IPS-15b (cell line): ENCODE data around the gene WNT6.

ENCODE experiments used
- H3K27me3 ChIP-seq: one replicate; pipeline ENCODE4 v1.6.1; 2013; ENCODE audit warnings: low read length; ENCODE audit not compliant: control insufficient read depth, insufficient read depth
- H3K36me3 ChIP-seq: one replicate; pipeline ENCODE4 v1.6.1; 2013; ENCODE audit warnings: low read length; ENCODE audit not compliant: control insufficient read depth, insufficient read depth
- H3K4me1 ChIP-seq: one replicate; pipeline ENCODE4 v1.6.1; 2013; ENCODE audit warnings: mild to moderate bottlenecking, low read length; ENCODE audit not compliant: control insufficient read depth, insufficient read depth
- H3K4me3 ChIP-seq: one replicate; pipeline ENCODE4 v1.5.1; 2013; ENCODE audit warnings: low read depth, low read length
- H3K9ac ChIP-seq: one replicate; pipeline ENCODE4 v1.6.1; 2013; ENCODE audit warnings: low read depth, mild to moderate bottlenecking, low read length
- H3K9me3 ChIP-seq: one replicate; pipeline ENCODE4 v1.6.1; 2013; ENCODE audit warnings: mild to moderate bottlenecking, low read length; ENCODE audit not compliant: control insufficient read depth, insufficient read depth

WNT6 gene

GRCh38 chr2:218820746-218821369, 38.7 kb upstream of the WNT6 start:
- Histone ChIP-seq H3K36me3 (no peaks in the 10 kb centered on the region), H3K4me3 (no peak overlapping the region), H3K9ac (no peak overlapping the region), H3K27me3 (no peaks in the 10 kb centered on the region), H3K4me1 (no peaks in the 10 kb centered on the region), H3K9me3 (no peaks in the 10 kb centered on the region)

GRCh38 chr2:218821605-218822211, 37.9 kb upstream of the WNT6 start:
- Histone ChIP-seq H3K27me3 (no peaks in the 10 kb centered on the region), H3K4me1 (no peaks in the 10 kb centered on the region), H3K9ac (no peak overlapping the region), H3K4me3 (no peak overlapping the region), H3K9me3 (no peaks in the 10 kb centered on the region), H3K36me3 (no peaks in the 10 kb centered on the region)

GRCh38 chr2:218822622-218823021, 37.0 kb upstream of the WNT6 start:
- Histone ChIP-seq H3K4me3 (no peak overlapping the region), H3K9me3 (no peaks in the 10 kb centered on the region), H3K36me3 (no peaks in the 10 kb centered on the region), H3K27me3 (no peaks in the 10 kb centered on the region), H3K4me1 (no peaks in the 10 kb centered on the region), H3K9ac (no peak overlapping the region)

GRCh38 chr2:218823196-218823855, 36.3 kb upstream of the WNT6 start:
- no peak overlapping the region for H3K4me3 ChIP-seq
- H3K9ac ChIP-seq = no peak overlapping the region
- no peaks in the 10 kb centered on the region for H3K36me3 ChIP-seq
- H3K27me3 ChIP-seq = no peaks in the 10 kb centered on the region
- H3K4me1 ChIP-seq = no peaks in the 10 kb centered on the region
- H3K9me3 ChIP-seq = no peaks in the 10 kb centered on the region

GRCh38 chr2:218824004-218824403, 35.6 kb upstream of the WNT6 start:
- H3K4me3 ChIP-seq = no peak overlapping the region
- H3K4me1 ChIP-seq = no peaks in the 10 kb centered on the region
- H3K27me3 ChIP-seq = no peaks in the 10 kb centered on the region
- no peak overlapping the region for H3K9ac ChIP-seq
- H3K9me3 ChIP-seq = no peaks in the 10 kb centered on the region
- H3K36me3 ChIP-seq = no peaks in the 10 kb centered on the region

GRCh38 chr2:218826791-218827190, 32.8 kb upstream of the WNT6 start:
- H3K9ac ChIP-seq = no peak overlapping the region
- H3K9me3 ChIP-seq = no peaks in the 10 kb centered on the region
- no peaks in the 10 kb centered on the region for H3K36me3 ChIP-seq
- H3K27me3 ChIP-seq = no peaks in the 10 kb centered on the region
- H3K4me1 ChIP-seq = no peaks in the 10 kb centered on the region
- H3K4me3 ChIP-seq = no peak overlapping the region

GRCh38 chr2:218827701-218828476, 31.7 kb upstream of the WNT6 start:
- Histone ChIP-seq H3K4me1 (no peaks in the 10 kb centered on the region), H3K27me3 (peaks cover 2% of the 10 kb centered on the region), H3K4me3 (no peak overlapping the region), H3K9ac (no peak overlapping the region), H3K9me3 (no peaks in the 10 kb centered on the region), H3K36me3 (no peaks in the 10 kb centered on the region)

- H3K27me3 ChIP-seq = peaks cover 3% of the 10 kb centered on the region
- H3K4me1 ChIP-seq = no peaks in the 10 kb centered on the region
- H3K4me3 ChIP-seq = no peak overlapping the region
- no peaks in the 10 kb centered on the region for H3K9me3 ChIP-seq
- no peak overlapping the region for H3K9ac ChIP-seq
- no peaks in the 10 kb centered on the region for H3K36me3 ChIP-seq
These were observed 31.2 kb upstream of the WNT6 start for GRCh38 chr2:218828477-218828778.

- no peaks in the 10 kb centered on the region for H3K4me1 ChIP-seq
- peaks cover 3% of the 10 kb centered on the region for H3K27me3 ChIP-seq
- no peak overlapping the region for H3K9ac ChIP-seq
- H3K4me3 ChIP-seq = no peak overlapping the region
- H3K36me3 ChIP-seq = no peaks in the 10 kb centered on the region
- no peaks in the 10 kb centered on the region for H3K9me3 ChIP-seq
These were observed 29.6 kb upstream of the WNT6 start for GRCh38 chr2:218829868-218830451.

- H3K9me3 ChIP-seq = no peaks in the 10 kb centered on the region
- no peak overlapping the region for H3K9ac ChIP-seq
- no peaks in the 10 kb centered on the region for H3K4me1 ChIP-seq
- no peak overlapping the region for H3K4me3 ChIP-seq
- peaks cover 3% of the 10 kb centered on the region for H3K27me3 ChIP-seq
- H3K36me3 ChIP-seq = no peaks in the 10 kb centered on the region
These were observed 28.9 kb upstream of the WNT6 start for GRCh38 chr2:218830526-218831306.

GRCh38 chr2:218831378-218831990, 28.1 kb upstream of the WNT6 start, which contains the start of gene PRKAG3:
TSS of gene PRKAG3 (minus strand) at chr2:218831803.
- H3K9me3 ChIP-seq = no peaks in the 10 kb centered on the region
- H3K36me3 ChIP-seq = no peaks in the 10 kb centered on the region
- peaks cover 3% of the 10 kb centered on the region for H3K27me3 ChIP-seq
- H3K9ac ChIP-seq = no peak within 1 kb of the TSS
- H3K4me3 ChIP-seq = no peak within 1 kb of the TSS
- H3K4me1 ChIP-seq = no peaks in the 10 kb centered on the region
